Rectal smooth muscle tissue (tissue), 1 donor: ENCODE results near the gene CDCA5.
"Not testable (repeated sequence)": the region's sequence is repeated elsewhere in the genome, so short reads cannot be mapped to it uniquely, and the experiment has no call there.

Experiments used
- H3K27ac ChIP-seq: one replicate; pipeline ENCODE4 v1.7.0; 2013; ENCODE audit warnings: low read depth, low read length, inconsistent platforms
- H3K27me3 ChIP-seq: one replicate; pipeline ENCODE4 v1.7.0; 2013; ENCODE audit warnings: low read length; ENCODE audit not compliant: control insufficient read depth, insufficient read depth
- H3K36me3 ChIP-seq: one replicate; pipeline ENCODE4 v1.7.0; 2013; ENCODE audit warnings: low read length; ENCODE audit not compliant: control insufficient read depth, insufficient read depth
- H3K4me1 ChIP-seq: one replicate; pipeline ENCODE4 v1.7.0; 2013; ENCODE audit warnings: low read length; ENCODE audit not compliant: control insufficient read depth, insufficient read depth
- H3K4me3 ChIP-seq: one replicate; pipeline ENCODE4 v1.7.0; 2013; ENCODE audit warnings: low read length
- H3K9ac ChIP-seq: one replicate; pipeline ENCODE4 v1.7.0; 2013; ENCODE audit warnings: low read length

The CDCA5 gene

GRCh38 chr11:65125197-65126056 lies 41.6 kb upstream of the CDCA5 start:
- Histone ChIP-seq H3K36me3 (peaks cover 48% of the 10 kb centered on the region), H3K27me3 (no peaks in the 10 kb centered on the region), H3K9ac (no peak overlapping the region), H3K4me1 (peaks cover 7% of the 10 kb centered on the region), H3K4me3 (no peak overlapping the region), H3K27ac (no peak overlapping the region)

GRCh38 chr11:65124480-65125196 lies 40.8 kb upstream of the CDCA5 start:
- H3K9ac ChIP-seq, result no peak overlapping the region
- H3K27ac ChIP-seq, result no peak overlapping the region
- H3K36me3 ChIP-seq, result peaks cover 45% of the 10 kb centered on the region
- no peaks in the 10 kb centered on the region for H3K27me3 ChIP-seq
- peaks cover 7% of the 10 kb centered on the region for H3K4me1 ChIP-seq
- H3K4me3 ChIP-seq, result no peak overlapping the region

- Histone ChIP-seq H3K27ac (peak within 1 kb of the TSS; percentile 93), H3K36me3 (peaks cover 26% of the 10 kb centered on the region), H3K4me3 (peak within 1 kb of the TSS; percentile 82), H3K4me1 (peaks cover 7% of the 10 kb centered on the region), H3K27me3 (no peaks in the 10 kb centered on the region), H3K9ac (peak within 1 kb of the TSS; percentile 92)
Observed at GRCh38 chr11:65121865-65122696, 38.2 kb upstream of the CDCA5 start, which contains the start of the genes FAU and MRPL49. FAU (minus strand) TSS chr11:65122134; CDS start chr11:65121813, 321 bp downstream. MRPL49 (plus strand) TSS chr11:65122321; CDS start chr11:65122347, 26 bp downstream.

GRCh38 chr11:65121447-65121864 lies 37.6 kb upstream of the CDCA5 start:
- H3K36me3 ChIP-seq, result peaks cover 21% of the 10 kb centered on the region
- H3K4me3 ChIP-seq, result peak overlapping the region; percentile 82
- H3K4me1 ChIP-seq, result peaks cover 12% of the 10 kb centered on the region
- peak overlapping the region; percentile 93 for H3K27ac ChIP-seq
- peak overlapping the region; percentile 80 for H3K9ac ChIP-seq
- H3K27me3 ChIP-seq, result no peaks in the 10 kb centered on the region

GRCh38 chr11:65120831-65121230 lies 37.0 kb upstream of the CDCA5 start:
- Histone ChIP-seq H3K36me3 (peaks cover 18% of the 10 kb centered on the region), H3K4me3 (peak overlapping the region; percentile 82), H3K27ac (peak overlapping the region; percentile 93), H3K27me3 (no peaks in the 10 kb centered on the region), H3K9ac (no peak overlapping the region), H3K4me1 (peaks cover 14% of the 10 kb centered on the region)

GRCh38 chr11:65119670-65119995 lies 35.8 kb upstream of the CDCA5 start:
- peaks cover 14% of the 10 kb centered on the region for H3K4me1 ChIP-seq
- H3K4me3 ChIP-seq, result no peak overlapping the region
- no peak overlapping the region for H3K27ac ChIP-seq
- no peaks in the 10 kb centered on the region for H3K27me3 ChIP-seq
- peaks cover 11% of the 10 kb centered on the region for H3K36me3 ChIP-seq
- no peak overlapping the region for H3K9ac ChIP-seq

GRCh38 chr11:65118891-65119669 lies 35.2 kb upstream of the CDCA5 start:
- not testable (repeated sequence) for H3K9ac ChIP-seq, H3K36me3 ChIP-seq, H3K27ac ChIP-seq, H3K27me3 ChIP-seq, H3K4me3 ChIP-seq
- peaks cover 14% of the 10 kb centered on the region for H3K4me1 ChIP-seq

- H3K4me3 ChIP-seq, result no peak overlapping the region
Observed at GRCh38 chr11:65118097-65118837, 34.4 kb upstream of the CDCA5 start.

GRCh38 chr11:65117206-65118096 lies 33.6 kb upstream of the CDCA5 start, which contains the start of gene ZNHIT2:
ZNHIT2 (minus strand) TSS chr11:65117701; CDS start chr11:65117653, 48 bp downstream.
- Histone ChIP-seq H3K4me3 (peak within 1 kb of the TSS; percentile 91), H3K4me1 (peaks cover 19% of the 10 kb centered on the region), H3K36me3 (peaks cover 10% of the 10 kb centered on the region), H3K27ac (peak within 1 kb of the TSS; percentile 84), H3K9ac (peak within 1 kb of the TSS; percentile 68), H3K27me3 (no peaks in the 10 kb centered on the region)

More at GRCh38 chr11:65118097-65118837, 34.4 kb upstream of the CDCA5 start:
- Histone ChIP-seq H3K9ac (no peak overlapping the region), H3K36me3 (peaks cover 10% of the 10 kb centered on the region), H3K4me1 (peaks cover 14% of the 10 kb centered on the region), H3K27me3 (no peaks in the 10 kb centered on the region), H3K27ac (peak overlapping the region; percentile 46)

GRCh38 chr11:65116370-65117205 lies 32.7 kb upstream of the CDCA5 start:
- no peaks in the 10 kb centered on the region for H3K27me3 ChIP-seq
- H3K27ac ChIP-seq, result peak overlapping the region; percentile 84
- peaks cover 19% of the 10 kb centered on the region for H3K4me1 ChIP-seq
- H3K36me3 ChIP-seq, result peaks cover 10% of the 10 kb centered on the region
- H3K9ac ChIP-seq, result peak overlapping the region; percentile 68
- H3K4me3 ChIP-seq, result peak overlapping the region; percentile 91
